Fibroblast of pulmonary artery (primary cell): ENCODE results near the gene CBY3.
"Not testable (repeated sequence)": the region's sequence is repeated elsewhere in the genome, so short reads cannot be mapped to it uniquely, and the experiment has no call there.

Source experiments
- DNase-seq: peaks from one replicate; pipeline ENCODE4 v3.0.0-alpha.2; 2010; ENCODE audit warnings: low read depth
- H3K4me3 ChIP-seq: replicated peaks from 2 replicates; pipeline ENCODE4 v1.5.1; 2011; ENCODE audit warnings: low read depth, mild to moderate bottlenecking, control low read depth, low read length, moderate library complexity
- TF ChIP-seq, protein P1 (sequence below): IDR thresholded peaks from 2 replicates; pipeline ENCODE4 v1.5.1; 2011; ENCODE audit warnings: mild to moderate bottlenecking, control low read depth, low read length, inconsistent platforms; ENCODE audit errors: missing control alignments

Gene CBY3

DNA sequence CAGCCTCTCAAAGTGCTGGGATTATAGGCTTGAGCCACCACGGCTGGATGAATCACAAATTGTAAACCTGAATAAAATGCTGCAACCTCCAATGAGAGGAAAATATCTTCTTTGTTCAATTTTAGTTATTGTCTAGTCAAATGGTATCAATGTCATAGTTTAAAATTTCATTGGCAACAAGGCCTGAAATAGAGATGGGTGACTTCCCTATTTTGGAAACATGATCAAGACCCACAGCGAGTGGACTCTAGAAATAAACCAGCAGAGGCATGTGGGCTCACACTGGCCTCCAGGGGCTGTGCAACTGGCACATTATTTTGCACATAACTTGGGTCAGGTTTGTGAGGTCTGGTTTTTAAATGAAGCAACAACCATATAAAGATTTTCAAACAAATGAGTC lies 27.7 kb downstream of the CBY3 start:
- not testable (repeated sequence) for H3K4me3 ChIP-seq, DNase-seq

DNA sequence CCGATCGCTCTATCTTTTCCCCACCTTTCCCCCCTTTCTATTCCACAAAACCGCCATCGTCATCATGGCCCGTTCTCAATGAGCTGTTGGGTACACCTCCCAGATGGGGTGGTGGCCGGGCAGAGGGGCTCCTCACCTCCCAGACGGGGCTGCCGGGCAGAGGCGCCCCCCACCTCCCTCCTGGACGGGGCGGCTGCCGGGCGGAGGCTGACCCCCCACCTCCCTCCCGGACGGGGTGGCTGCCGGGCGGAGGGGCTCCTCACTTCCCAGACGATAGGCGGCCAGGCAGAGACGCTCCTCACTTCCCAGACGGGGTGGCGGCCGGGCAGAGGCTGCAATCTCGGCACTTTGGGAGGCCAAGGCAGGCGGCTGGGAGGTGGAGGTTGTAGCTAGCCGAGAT lies 30.6 kb downstream of the CBY3 start:
- DNase-seq, H3K4me3 ChIP-seq: not testable (repeated sequence)

DNA sequence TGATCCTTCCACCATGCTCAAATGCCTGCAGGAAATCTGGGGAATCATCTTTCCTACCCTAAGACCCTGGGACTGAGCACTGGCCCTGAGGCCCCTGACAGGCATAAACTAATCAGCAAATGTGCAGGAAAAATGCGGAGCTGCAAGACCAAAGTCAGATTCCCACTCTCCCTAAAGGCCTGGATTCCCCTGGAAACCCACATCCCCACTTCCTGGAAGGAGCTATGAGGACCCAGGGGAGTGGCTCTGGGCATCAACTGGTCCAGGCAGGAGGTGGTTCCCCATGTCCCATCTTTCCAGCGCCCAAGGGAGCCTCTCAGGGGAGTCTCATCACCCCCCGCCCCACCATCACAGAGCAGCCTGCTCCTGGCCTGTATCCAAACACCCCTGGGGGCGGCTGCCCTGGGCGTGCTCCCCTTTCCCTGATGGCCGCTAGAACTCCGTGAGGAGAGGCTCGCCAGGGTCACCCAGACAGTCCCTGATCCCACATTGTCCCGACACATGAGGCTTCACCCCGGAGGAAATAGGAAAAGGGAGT lies 31.6 kb downstream of the CBY3 start:
- not testable (repeated sequence) for DNase-seq

DNA sequence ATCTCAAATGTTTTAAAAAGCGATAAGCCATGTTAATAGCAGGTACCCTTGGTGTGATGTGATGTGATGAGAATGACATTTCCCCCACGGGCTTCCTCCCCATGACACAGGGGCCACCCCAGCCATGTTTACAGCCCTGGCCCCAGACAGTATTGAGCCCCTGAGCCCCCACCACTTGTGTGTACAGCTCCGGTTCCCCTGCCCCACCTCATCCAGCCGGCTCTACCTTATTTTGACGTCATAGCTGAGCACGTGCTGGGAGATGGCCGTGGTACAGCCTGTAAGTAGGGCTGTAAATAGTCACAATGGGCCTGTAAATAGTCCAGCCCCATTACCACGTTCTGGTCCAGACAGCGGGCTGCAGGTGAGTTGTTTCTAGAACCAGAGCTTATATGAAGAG lies 32.4 kb downstream of the CBY3 start:
- no peak for DNase-seq
- no peak overlapping the region for H3K4me3 ChIP-seq
- TF ChIP-seq, protein P1, sequence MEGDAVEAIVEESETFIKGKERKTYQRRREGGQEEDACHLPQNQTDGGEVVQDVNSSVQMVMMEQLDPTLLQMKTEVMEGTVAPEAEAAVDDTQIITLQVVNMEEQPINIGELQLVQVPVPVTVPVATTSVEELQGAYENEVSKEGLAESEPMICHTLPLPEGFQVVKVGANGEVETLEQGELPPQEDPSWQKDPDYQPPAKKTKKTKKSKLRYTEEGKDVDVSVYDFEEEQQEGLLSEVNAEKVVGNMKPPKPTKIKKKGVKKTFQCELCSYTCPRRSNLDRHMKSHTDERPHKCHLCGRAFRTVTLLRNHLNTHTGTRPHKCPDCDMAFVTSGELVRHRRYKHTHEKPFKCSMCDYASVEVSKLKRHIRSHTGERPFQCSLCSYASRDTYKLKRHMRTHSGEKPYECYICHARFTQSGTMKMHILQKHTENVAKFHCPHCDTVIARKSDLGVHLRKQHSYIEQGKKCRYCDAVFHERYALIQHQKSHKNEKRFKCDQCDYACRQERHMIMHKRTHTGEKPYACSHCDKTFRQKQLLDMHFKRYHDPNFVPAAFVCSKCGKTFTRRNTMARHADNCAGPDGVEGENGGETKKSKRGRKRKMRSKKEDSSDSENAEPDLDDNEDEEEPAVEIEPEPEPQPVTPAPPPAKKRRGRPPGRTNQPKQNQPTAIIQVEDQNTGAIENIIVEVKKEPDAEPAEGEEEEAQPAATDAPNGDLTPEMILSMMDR = no peak

More for the DNA sequence above, 31.6 kb downstream of the CBY3 start:
- not testable (repeated sequence) for H3K4me3 ChIP-seq

DNA sequence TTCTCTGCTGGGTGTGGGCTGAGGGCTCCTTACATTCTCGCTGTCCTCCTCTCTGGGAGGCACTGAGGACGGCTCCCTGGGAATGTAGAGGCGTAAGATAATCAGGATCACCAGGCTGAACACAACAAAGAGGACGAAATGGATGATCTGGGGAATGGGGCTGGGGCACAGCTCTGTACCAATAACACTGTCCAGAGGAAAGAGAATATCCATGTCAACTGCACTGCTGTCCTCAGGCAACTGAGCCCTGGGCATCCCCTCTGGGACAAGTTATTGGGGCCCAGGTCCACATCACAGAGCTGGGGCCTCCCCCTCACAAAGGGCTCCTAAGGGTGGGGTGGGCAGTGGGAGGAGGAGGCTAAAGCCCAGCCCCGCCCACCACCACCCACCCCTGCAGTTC lies 36.1 kb downstream of the CBY3 start:
- not testable (repeated sequence) for H3K4me3 ChIP-seq, DNase-seq

DNA sequence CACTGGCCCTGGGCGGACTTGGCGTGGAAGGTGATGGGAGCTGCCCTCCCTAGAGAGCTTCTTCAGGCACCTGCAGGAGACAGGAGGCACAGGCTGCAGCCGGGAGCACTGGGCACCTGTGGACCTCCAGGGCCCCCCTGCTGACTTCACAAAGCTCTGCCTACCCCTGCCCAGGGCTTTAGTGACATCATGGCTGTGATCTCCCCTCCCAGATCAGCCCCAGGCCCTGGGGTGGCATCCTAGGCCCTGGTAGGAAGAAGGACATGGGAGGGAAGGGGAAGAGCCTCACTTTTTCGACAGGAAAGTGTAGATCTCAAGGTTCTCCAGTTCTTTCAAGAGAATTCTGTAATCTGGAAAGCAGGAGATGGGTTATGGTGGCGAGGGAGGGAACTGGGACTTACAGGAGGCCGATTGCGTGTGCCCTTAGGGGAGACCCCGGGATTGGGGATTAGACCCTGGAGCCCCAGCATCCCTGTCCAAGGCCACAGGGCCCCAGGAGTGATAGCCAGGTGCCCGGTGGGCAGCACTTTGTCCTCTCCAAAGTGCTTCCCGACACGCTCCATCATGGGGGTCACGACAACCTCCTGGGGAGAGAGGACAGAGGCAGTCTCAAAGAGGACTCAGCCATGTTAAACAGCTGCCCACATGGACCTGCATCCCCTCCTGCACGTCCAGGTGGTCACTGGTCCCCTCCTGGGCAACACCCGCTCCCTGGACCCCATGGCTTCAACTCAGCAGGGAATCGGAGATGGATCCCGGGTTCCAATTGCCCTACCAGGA lies 37.5 kb downstream of the CBY3 start:
- DNase-seq, H3K4me3 ChIP-seq: not testable (repeated sequence)

DNA sequence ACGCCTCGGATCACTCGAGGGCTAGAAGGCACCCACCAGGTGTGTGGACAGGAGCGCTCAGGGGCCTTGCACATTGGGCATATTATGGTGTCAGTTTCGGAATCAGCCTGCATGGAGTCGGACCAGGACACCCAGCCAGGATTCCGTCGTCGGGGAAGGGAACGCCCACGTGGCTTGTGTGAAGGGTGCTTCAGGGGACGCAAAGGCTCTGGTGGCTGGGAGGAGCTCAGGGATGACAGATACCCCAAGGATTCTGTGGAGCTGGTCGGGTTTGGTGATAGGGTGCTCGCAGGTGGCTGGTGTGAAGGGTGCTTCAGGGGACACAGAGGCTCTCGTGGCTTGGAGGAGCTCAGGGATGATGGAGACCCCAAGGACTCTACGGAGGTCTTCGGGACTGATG lies 38.2 kb downstream of the CBY3 start:
- not testable (repeated sequence) for DNase-seq, H3K4me3 ChIP-seq

DNA sequence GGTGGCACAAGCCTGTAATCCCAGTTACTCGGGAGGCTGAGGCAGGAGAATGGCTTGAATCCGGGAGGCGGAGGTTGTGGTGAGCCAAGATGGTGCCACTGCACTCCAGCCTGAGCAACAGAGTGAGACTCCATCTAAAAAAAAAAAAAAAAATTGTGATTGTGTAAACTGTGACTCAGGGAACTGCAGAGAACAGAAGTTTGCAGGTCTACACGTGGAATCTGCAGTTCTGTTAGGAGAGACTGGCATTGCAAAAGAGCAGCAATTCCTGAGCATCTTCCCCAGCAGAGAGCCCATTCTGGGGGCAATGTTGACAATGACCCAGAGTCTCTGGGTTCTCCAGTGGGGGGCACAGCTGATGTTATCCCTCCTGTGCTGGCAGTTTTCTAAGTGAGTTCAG lies 39.1 kb downstream of the CBY3 start:
- not testable (repeated sequence) for H3K4me3 ChIP-seq, DNase-seq

DNA sequence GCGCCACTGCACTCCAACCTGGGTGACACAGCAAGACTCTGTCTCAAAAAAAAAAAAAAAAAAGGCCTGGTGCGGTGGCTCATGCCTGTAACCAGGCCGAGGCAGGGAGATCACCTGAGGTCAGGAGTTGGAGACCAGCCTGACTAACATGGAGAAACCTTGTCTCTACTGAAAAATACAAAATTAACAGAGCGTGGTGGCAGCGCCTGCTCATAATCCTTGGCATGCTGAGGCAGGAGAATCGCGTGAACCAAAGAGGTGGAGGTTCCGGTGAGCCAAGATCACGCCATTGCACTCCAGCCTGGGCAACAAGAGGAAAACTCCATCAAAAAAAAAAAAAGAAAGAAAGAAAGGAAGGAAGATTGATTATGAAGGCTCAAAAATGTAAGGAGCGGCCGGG lies 41.5 kb downstream of the CBY3 start:
- H3K4me3 ChIP-seq, DNase-seq: not testable (repeated sequence)

DNA sequence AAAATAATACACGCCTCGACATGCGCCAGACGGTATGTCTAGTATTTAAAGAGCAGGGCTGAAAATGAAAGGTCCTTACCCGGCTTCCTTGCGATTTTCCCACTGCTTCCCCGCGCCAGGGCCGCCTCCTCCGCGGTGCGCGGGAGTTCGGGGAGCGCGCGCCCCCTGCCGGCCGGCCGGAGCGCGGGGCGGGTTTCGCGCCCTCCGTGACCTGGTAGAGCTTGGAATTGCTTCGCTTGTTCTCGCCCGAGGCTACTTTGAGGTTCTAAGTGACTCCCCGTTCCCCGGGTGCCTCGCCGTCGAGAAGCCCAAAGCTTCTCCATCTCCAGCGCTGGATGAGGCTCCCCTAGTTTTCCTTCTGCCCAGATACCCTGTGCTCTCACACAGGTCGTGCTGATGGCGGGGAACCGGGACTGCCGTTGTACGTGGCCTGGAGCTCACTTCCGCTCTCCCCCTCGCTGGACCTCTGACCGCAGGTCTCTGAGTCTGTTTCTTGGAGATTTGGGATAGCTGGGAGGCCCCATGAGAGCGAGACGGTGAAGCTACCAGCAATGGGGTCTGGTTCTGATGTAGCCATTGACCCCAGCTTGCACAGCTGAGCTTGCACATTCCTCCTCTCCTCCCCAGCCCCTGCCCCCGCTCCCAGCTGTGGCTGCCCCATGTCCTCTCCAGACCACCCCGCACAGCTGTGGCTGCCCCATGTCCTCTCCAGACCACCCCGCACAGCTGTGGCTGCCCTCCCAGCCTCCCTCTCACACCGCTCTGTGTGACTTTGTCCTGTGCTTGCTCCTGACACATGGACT lies 46.3 kb downstream of the CBY3 start:
- DNase-seq, H3K4me3 ChIP-seq: not testable (repeated sequence)

DNA sequence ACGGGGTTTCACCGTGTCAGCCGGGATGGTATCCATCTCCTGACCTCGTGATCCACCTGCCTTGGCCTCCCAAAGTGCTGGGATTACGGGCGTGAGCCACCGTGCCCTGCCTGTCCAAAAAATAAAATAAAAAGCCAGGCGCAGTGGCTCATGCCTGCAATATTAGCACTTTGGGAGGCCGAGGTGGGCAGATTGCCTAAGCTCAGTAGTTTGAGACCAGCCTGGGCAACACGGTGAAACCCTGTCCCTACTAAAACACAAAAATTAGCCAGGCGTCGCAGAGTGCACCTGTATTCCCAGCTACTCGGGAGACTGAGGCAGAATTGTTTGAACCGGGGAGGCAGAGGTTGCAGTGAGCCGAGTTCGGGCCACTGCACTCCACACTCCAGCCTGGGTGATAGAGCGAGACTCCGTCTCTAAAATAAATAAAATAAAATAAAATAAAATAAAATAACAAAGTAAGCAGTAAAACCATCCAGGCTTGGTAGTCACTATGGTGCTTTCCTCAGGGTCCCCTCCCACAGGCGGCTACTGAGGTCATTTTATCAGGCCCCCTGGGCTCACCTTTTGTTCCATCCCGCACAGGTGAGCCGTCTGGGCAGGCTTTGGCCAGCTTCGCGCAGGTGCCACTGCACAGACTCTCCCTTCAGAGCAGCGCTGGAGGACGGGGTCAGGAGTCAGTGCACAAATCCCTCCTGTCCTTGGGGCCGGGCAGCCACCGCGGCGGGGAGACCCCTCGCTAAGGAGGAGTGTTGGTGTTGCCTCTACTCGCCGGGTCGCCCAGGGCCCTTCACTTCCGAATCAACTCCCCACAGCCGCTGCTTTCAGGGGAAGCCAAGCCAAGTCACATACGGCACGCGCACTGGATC lies 47.1 kb downstream of the CBY3 start:
- peak overlapping the region; percentile 52 for H3K4me3 ChIP-seq

More for the DNA sequence above, 47.1 kb downstream of the CBY3 start:
- not testable (repeated sequence) for DNase-seq
